PC-9 (cell line): ENCODE results near the gene FAM13B. TPM values are rescaled to one million over a fixed set of nuclear protein-coding genes. Genes with fewer than 3 reads are reported as not detected.

ENCODE experiments used
- BruUV-seq: library from RNA; stranded (reverse); fragments of 400-500 nt; replicated peaks from 2 replicates; lab custom pipeline; 2021; lab: Mats Ljungman, UMichigan
- CTCF ChIA-PET: fragments of 300-600 bp; sonication (Branson Sonifier 250); formaldehyde crosslinking; loops from one replicate; lab custom pipeline; 2022; ENCODE audit warnings: antibody characterized with exemption; lab: Charles Lee
- POLR2A ChIA-PET: fragments of 300-600 bp; sonication (Branson Sonifier 250); formaldehyde crosslinking; loops from one replicate; lab custom pipeline; 2022; ENCODE audit warnings: antibody characterized with exemption; ENCODE audit not compliant: unreplicated experiment; lab: Charles Lee
- DNase-seq, 2 experiments: peaks; one replicate each; pipeline versions ENCODE4 v3.0.0 to v3.0.0-alpha.2; 2015 to 2022; ENCODE audit warnings: mixed read lengths in 1 of 2
- H2AFZ ChIP-seq: fragments of 200-600 bp; sonication (generic); 2 replicates; pipeline ENCODE4 v1.8.1; 2017; ENCODE audit warnings: antibody characterized with exemption
- H3F3A ChIP-seq: fragments of 200-600 bp; sonication (generic); 2 replicates; pipeline ENCODE4 v1.8.1; 2017; ENCODE audit warnings: antibody characterized with exemption, mild to moderate bottlenecking, low read depth; ENCODE audit not compliant: insufficient read depth
- H3K27ac ChIP-seq: fragments of 200-600 bp; sonication (generic); 2 replicates; pipeline ENCODE4 v1.6.1; 2016; ENCODE audit warnings: mixed run types
- H3K27me3 ChIP-seq: fragments of 200-600 bp; sonication (generic); 2 replicates; pipeline ENCODE4 v1.6.1; 2016; ENCODE audit warnings: low read depth, mixed run types; ENCODE audit not compliant: insufficient read depth
- H3K36me3 ChIP-seq: fragments of 200-600 bp; sonication (generic); 2 replicates; pipeline ENCODE4 v1.6.1; 2016; ENCODE audit warnings: low read depth, mixed run types
- H3K4me1 ChIP-seq: fragments of 200-600 bp; sonication (generic); replicated peaks from 2 replicates; pipeline ENCODE4 v1.6.1; 2016; ENCODE audit warnings: mixed run types; ENCODE audit not compliant: insufficient read depth
- H3K4me2 ChIP-seq: fragments of 200-600 bp; sonication (generic); 2 replicates; pipeline ENCODE4 v1.6.1; 2017; ENCODE audit warnings: mixed run types
- H3K4me3 ChIP-seq: fragments of 200-600 bp; sonication (generic); 2 replicates; pipeline ENCODE4 v1.6.1; 2016; ENCODE audit warnings: mixed run types
- H3K79me2 ChIP-seq: fragments of 200-600 bp; sonication (generic); 2 replicates; pipeline ENCODE4 v1.6.1; 2017; ENCODE audit warnings: low read depth, mixed run types
- H3K9me2 ChIP-seq: fragments of 200-600 bp; sonication (generic); 2 replicates; pipeline ENCODE4 v1.8.1; 2017; ENCODE audit warnings: mild to moderate bottlenecking; ENCODE audit not compliant: insufficient read depth
- H3K9me3 ChIP-seq: fragments of 200-600 bp; sonication (generic); 2 replicates; pipeline ENCODE4 v1.8.1; 2016; ENCODE audit warnings: low read depth; ENCODE audit not compliant: insufficient read depth
- H4K20me1 ChIP-seq: fragments of 200-600 bp; sonication (generic); 2 replicates; pipeline ENCODE4 v1.8.1; 2017; ENCODE audit not compliant: insufficient read depth
- CTCF ChIP-seq: fragments of 200-600 bp; sonication (generic); conservative IDR thresholded peaks from 2 replicates; pipeline ENCODE4 v1.6.1; 2017; ENCODE audit warnings: mixed run types, antibody characterized with exemption, mild to moderate bottlenecking, moderate library complexity
- EZH2 ChIP-seq: fragments of 200-600 bp; sonication (generic); IDR thresholded peaks from 2 replicates; pipeline ENCODE4 v1.8.0; 2017; ENCODE audit warnings: antibody characterized with exemption, low read depth
- intact Hi-C: fragments of 100-400 bp; cut with micrococcal nuclease; formaldehyde crosslinking; loops from one replicate; pipeline ENCODE4 v1.10.0; 2022; ENCODE audit not compliant: unreplicated experiment
- total RNA-seq: library from RNA; stranded (reverse); gene quantifications from 2 replicates; pipeline ENCODE4 v1.2.3, GENCODE V29; 2021

The FAM13B gene
- total RNA-seq, 1 experiment from 2014 or later: 25.1 TPM

- DNase-seq: peak; percentile 75 to 87
- Histone ChIP-seq H3K27me3 (no peaks in the 10 kb centered on the region), H3K9me2 (no peaks in the 10 kb centered on the region), H3K4me2 (peak within 1 kb of the TSS; percentile 88), H3K79me2 (0 out of 2 replicates have a peak, but pooled peaks cover 4% of the 10 kb centered on the region), H3K27ac (peak within 1 kb of the TSS; percentile 63), H3K9me3 (no peaks in the 10 kb centered on the region), H2AFZ (peak within 1 kb of the TSS; percentile 99), H3K36me3 (no peaks in the 10 kb centered on the region), H3F3A (no peaks in the 10 kb centered on the region; the same call in 1 of the 2 replicates), H3K4me1 (peaks cover 29% of the 10 kb centered on the region), H3K4me3 (peak within 1 kb of the TSS; percentile 67), H4K20me1 (no peaks in the 10 kb centered on the region)
- TF ChIP-seq EZH2 (no peak), CTCF (no peak)
- intact Hi-C loops: loop anchor here (2.0 to 10.0 kb wide), 2 partner anchors 56 to 104 kb away; no protein-coding TSS in a partner anchor
- TSS peak; percentile 89 for BruUV-seq
- ChIA-PET POLR2A (interaction anchor here (0.5 to 1.0 kb wide), 8 partner anchors 12 to 1183 kb away, joined by 3 to 9 read pairs (median 4); no protein-coding TSS in a partner anchor), CTCF (interaction anchor here (0.6 to 2.3 kb wide), 2 partner anchors 110 to 1739 kb away, joined by 3 to 9 read pairs; no protein-coding TSS in a partner anchor)
Observed at GRCh38 chr5:137888863-137889759, 143.8 kb downstream of the FAM13B start, which contains the start of gene PKD2L2. Gene PKD2L2 (plus strand): TSS chr5:137889457. CDS start chr5:137889492, 35 bp downstream.

GRCh38 chr5:137888466-137888862, 144.4 kb downstream of the FAM13B start:
- CTCF ChIA-PET: interaction anchor here (0.6 to 2.3 kb wide), 2 partner anchors 110 to 1738 kb away, joined by 3 to 9 read pairs; no protein-coding TSS in a partner anchor
- H2AFZ ChIP-seq: peak overlapping the region; percentile 99

More at GRCh38 chr5:137888466-137888862, 144.4 kb downstream of the FAM13B start:
- no peaks in the 10 kb centered on the region for H3K9me2 ChIP-seq
- H3K9me3 ChIP-seq: no peaks in the 10 kb centered on the region
- 0 out of 2 replicates have a peak, but pooled peaks cover 4% of the 10 kb centered on the region for H3K79me2 ChIP-seq
- DNase-seq: no peak
- POLR2A ChIA-PET: interaction anchor here (0.7 kb wide), 2 partner anchors 54 to 443 kb away, joined by 3 to 6 read pairs; no protein-coding TSS in a partner anchor
- peak overlapping the region; percentile 67 for H3K4me3 ChIP-seq
- no peaks in the 10 kb centered on the region; the same call in 1 of the 2 replicates for H3F3A ChIP-seq
- H3K27me3 ChIP-seq: no peaks in the 10 kb centered on the region
- H3K36me3 ChIP-seq: no peaks in the 10 kb centered on the region
- peaks cover 29% of the 10 kb centered on the region for H3K4me1 ChIP-seq
- H4K20me1 ChIP-seq: no peaks in the 10 kb centered on the region
- peak overlapping the region; percentile 88 for H3K4me2 ChIP-seq
- H3K27ac ChIP-seq: peak overlapping the region; percentile 63
- TF ChIP-seq EZH2 (no peak), CTCF (no peak)
- no TSS peak for BruUV-seq
- intact Hi-C loops: loop anchor here (2.0 to 10.0 kb wide), 2 partner anchors 56 to 104 kb away; no protein-coding TSS in a partner anchor

Other genes with a start within 250 kb of the FAM13B start
- gene MYOT, start 165.2 kb downstream of the FAM13B start, total RNA-seq: not detected in 2 replicates
- gene PKD2L2, start 143.6 kb downstream of the FAM13B start, total RNA-seq: 0.46 and 0.50 TPM in 2 replicates
- gene WNT8A, start 51.0 kb upstream of the FAM13B start, total RNA-seq: 0.35 TPM in 1 of 2 replicates, not detected in the other
- 0.98 and 1.9 TPM in 2 replicates for gene NME5, start 106.3 kb upstream of the FAM13B start, total RNA-seq
- gene BRD8, start 145.6 kb upstream of the FAM13B start, total RNA-seq: 126 and 171 TPM in 2 replicates
- gene KIF20A, start 146.0 kb upstream of the FAM13B start, total RNA-seq: 63.6 and 88.6 TPM in 2 replicates
- gene CDC23, start 180.2 kb upstream of the FAM13B start, total RNA-seq: 40.5 and 42.4 TPM in 2 replicates
- gene GFRA3, start 241.5 kb upstream of the FAM13B start, total RNA-seq: 0.68 TPM in 1 of 2 replicates, not detected in the other